Measurements from ENCODE around the gene SMARCAD1.

SMARCAD1 gene

GRCh38 chr4:94165256-94165655 lies 42.4 kb upstream of the SMARCAD1 start:
- no peak overlapping the region for H3K18ac ChIP-seq (ENCODE audit: low read length)
- H3K4me1 ChIP-seq (ENCODE audit: control insufficient read depth in 1 of 2, insufficient read depth in 2 of 2, low read length in 2 of 2) = no peaks in the 10 kb centered on the region
- no peak overlapping the region for H2BK5ac ChIP-seq (ENCODE audit: low read depth, low read length, poor library complexity)
- H4K91ac ChIP-seq (ENCODE audit: low read depth, low read length) = no peak overlapping the region
- H2BK120ac ChIP-seq (ENCODE audit: insufficient read depth, low read length, poor library complexity) = no peak overlapping the region
- no peaks in the 10 kb centered on the region for H3K36me3 ChIP-seq (ENCODE audit: control insufficient read depth in 1 of 2, insufficient read depth in 2 of 2, low read length in 2 of 2)
- no peaks in the 10 kb centered on the region for H3K79me1 ChIP-seq (ENCODE audit: low read length)
- H2AK5ac ChIP-seq (ENCODE audit: low read length) = no peak overlapping the region
- H3K4ac ChIP-seq (ENCODE audit: low read depth, low read length) = no peak overlapping the region
- no peak for DNase-seq
- H3K4me2 ChIP-seq (ENCODE audit: low read length) = no peak overlapping the region
- no peak overlapping the region for H2BK12ac ChIP-seq (ENCODE audit: low read length)
- no peak overlapping the region for H4K8ac ChIP-seq (ENCODE audit: low read depth, low read length)
- no peaks in the 10 kb centered on the region for H3K27me3 ChIP-seq (ENCODE audit: insufficient read depth, low read length)
- no peak overlapping the region for H4K12ac ChIP-seq (ENCODE audit: low read depth, low read length)
- no peak overlapping the region for H2AFZ ChIP-seq (ENCODE audit: insufficient read depth, low read length, poor library complexity)
- no peaks in the 10 kb centered on the region for H3K79me2 ChIP-seq (ENCODE audit: control insufficient read depth, insufficient read depth, low read length, poor library complexity)
- no peak overlapping the region for H3K14ac ChIP-seq (ENCODE audit: low read length)
- H3K9me3 ChIP-seq (ENCODE audit: insufficient read depth, low read depth, low read length) = no peaks in the 10 kb centered on the region
- WGBS (ENCODE audit: extremely low coverage, insufficient coverage, insufficient read length) = no CpG with 5 or more reads among the region's 3 CpGs
- H3K9ac ChIP-seq (ENCODE audit: low read length) = no peak overlapping the region
- no peak overlapping the region for H3K23ac ChIP-seq (ENCODE audit: low read length)
- no peak overlapping the region for H3K4me3 ChIP-seq (ENCODE audit: low read depth, low read length)
- no peak overlapping the region for H3K27ac ChIP-seq (ENCODE audit: low read depth, low read length)

GRCh38 chr4:94168321-94168720 lies 39.3 kb upstream of the SMARCAD1 start:
- Histone ChIP-seq H4K12ac (ENCODE audit: low read depth, low read length) (no peak overlapping the region), H3K4me1 (ENCODE audit: control insufficient read depth in 1 of 2, insufficient read depth in 2 of 2, low read length in 2 of 2) (no peaks in the 10 kb centered on the region), H3K23ac (ENCODE audit: low read length) (no peak overlapping the region), H3K79me1 (ENCODE audit: low read length) (no peaks in the 10 kb centered on the region), H3K18ac (ENCODE audit: low read length) (no peak overlapping the region), H3K27me3 (ENCODE audit: insufficient read depth, low read length) (no peaks in the 10 kb centered on the region), H3K36me3 (ENCODE audit: control insufficient read depth in 1 of 2, insufficient read depth in 2 of 2, low read length in 2 of 2) (no peaks in the 10 kb centered on the region), H2AFZ (ENCODE audit: insufficient read depth, low read length, poor library complexity) (no peak overlapping the region), H3K4me3 (ENCODE audit: low read depth, low read length) (no peak overlapping the region), H3K9me3 (ENCODE audit: insufficient read depth, low read depth, low read length) (no peaks in the 10 kb centered on the region), H3K79me2 (ENCODE audit: control insufficient read depth, insufficient read depth, low read length, poor library complexity) (no peaks in the 10 kb centered on the region), H4K8ac (ENCODE audit: low read depth, low read length) (no peak overlapping the region), H2AK5ac (ENCODE audit: low read length) (no peak overlapping the region), H3K14ac (ENCODE audit: low read length) (no peak overlapping the region), H3K9ac (ENCODE audit: low read length) (no peak overlapping the region), H2BK120ac (ENCODE audit: insufficient read depth, low read length, poor library complexity) (no peak overlapping the region), H2BK5ac (ENCODE audit: low read depth, low read length, poor library complexity) (no peak overlapping the region), H4K91ac (ENCODE audit: low read depth, low read length) (no peak overlapping the region), H3K4ac (ENCODE audit: low read depth, low read length) (no peak overlapping the region), H3K4me2 (ENCODE audit: low read length) (no peak overlapping the region), H3K27ac (ENCODE audit: low read depth, low read length) (no peak overlapping the region), H2BK12ac (ENCODE audit: low read length) (no peak overlapping the region)
- DNase-seq = no peak
- WGBS (ENCODE audit: extremely low coverage, insufficient coverage, insufficient read length) = no CpG with 5 or more reads among the region's 2 CpGs

- H4K91ac ChIP-seq (ENCODE audit: low read depth, low read length) = no peak overlapping the region
- WGBS (ENCODE audit: extremely low coverage, insufficient coverage, insufficient read length) = no CpG with 5 or more reads among the region's 37 CpGs
These were observed 37.8 kb upstream of the SMARCAD1 start for GRCh38 chr4:94169803-94170372.

GRCh38 chr4:94171616-94172015 lies 36.0 kb upstream of the SMARCAD1 start:
- Histone ChIP-seq H3K27ac (ENCODE audit: low read depth, low read length) (no peak overlapping the region), H3K27me3 (ENCODE audit: insufficient read depth, low read length) (no peaks in the 10 kb centered on the region), H3K4ac (ENCODE audit: low read depth, low read length) (no peak overlapping the region), H3K79me2 (ENCODE audit: control insufficient read depth, insufficient read depth, low read length, poor library complexity) (no peaks in the 10 kb centered on the region), H3K4me1 (ENCODE audit: control insufficient read depth in 1 of 2, insufficient read depth in 2 of 2, low read length in 2 of 2) (no peaks in the 10 kb centered on the region), H4K12ac (ENCODE audit: low read depth, low read length) (no peak overlapping the region), H3K18ac (ENCODE audit: low read length) (no peak overlapping the region), H2BK5ac (ENCODE audit: low read depth, low read length, poor library complexity) (no peak overlapping the region), H3K23ac (ENCODE audit: low read length) (no peak overlapping the region), H2AFZ (ENCODE audit: insufficient read depth, low read length, poor library complexity) (no peak overlapping the region), H3K79me1 (ENCODE audit: low read length) (no peaks in the 10 kb centered on the region), H4K91ac (ENCODE audit: low read depth, low read length) (no peak overlapping the region), H3K4me2 (ENCODE audit: low read length) (no peak overlapping the region), H3K9me3 (ENCODE audit: insufficient read depth, low read depth, low read length) (no peaks in the 10 kb centered on the region), H3K9ac (ENCODE audit: low read length) (no peak overlapping the region), H2BK120ac (ENCODE audit: insufficient read depth, low read length, poor library complexity) (no peak overlapping the region), H2AK5ac (ENCODE audit: low read length) (no peak overlapping the region), H3K4me3 (ENCODE audit: low read depth, low read length) (no peak overlapping the region), H4K8ac (ENCODE audit: low read depth, low read length) (no peak overlapping the region), H2BK12ac (ENCODE audit: low read length) (no peak overlapping the region), H3K36me3 (ENCODE audit: control insufficient read depth in 1 of 2, insufficient read depth in 2 of 2, low read length in 2 of 2) (no peaks in the 10 kb centered on the region), H3K14ac (ENCODE audit: low read length) (no peak overlapping the region)
- no CpG with 5 or more reads among the region's 4 CpGs for WGBS (ENCODE audit: extremely low coverage, insufficient coverage, insufficient read length)
- no peak for DNase-seq

More at GRCh38 chr4:94169803-94170372, 37.8 kb upstream of the SMARCAD1 start:
- no peak overlapping the region for H3K9ac ChIP-seq (ENCODE audit: low read length)
- H3K4me2 ChIP-seq (ENCODE audit: low read length) = no peak overlapping the region
- H3K23ac ChIP-seq (ENCODE audit: low read length) = no peak overlapping the region
- H3K9me3 ChIP-seq (ENCODE audit: insufficient read depth, low read depth, low read length) = no peaks in the 10 kb centered on the region
- no peaks in the 10 kb centered on the region for H3K36me3 ChIP-seq (ENCODE audit: control insufficient read depth in 1 of 2, insufficient read depth in 2 of 2, low read length in 2 of 2)
- H2AFZ ChIP-seq (ENCODE audit: insufficient read depth, low read length, poor library complexity) = no peak overlapping the region
- H4K8ac ChIP-seq (ENCODE audit: low read depth, low read length) = no peak overlapping the region
- no peak overlapping the region for H3K4me3 ChIP-seq (ENCODE audit: low read depth, low read length)
- no peak overlapping the region for H2BK5ac ChIP-seq (ENCODE audit: low read depth, low read length, poor library complexity)
- no peaks in the 10 kb centered on the region for H3K79me2 ChIP-seq (ENCODE audit: control insufficient read depth, insufficient read depth, low read length, poor library complexity)
- DNase-seq = no peak
- no peak overlapping the region for H3K14ac ChIP-seq (ENCODE audit: low read length)
- no peak overlapping the region for H3K18ac ChIP-seq (ENCODE audit: low read length)
- H3K27ac ChIP-seq (ENCODE audit: low read depth, low read length) = no peak overlapping the region
- H2BK12ac ChIP-seq (ENCODE audit: low read length) = no peak overlapping the region
- H3K79me1 ChIP-seq (ENCODE audit: low read length) = no peaks in the 10 kb centered on the region
- no peak overlapping the region for H4K12ac ChIP-seq (ENCODE audit: low read depth, low read length)
- no peaks in the 10 kb centered on the region for H3K27me3 ChIP-seq (ENCODE audit: insufficient read depth, low read length)
- no peaks in the 10 kb centered on the region for H3K4me1 ChIP-seq (ENCODE audit: control insufficient read depth in 1 of 2, insufficient read depth in 2 of 2, low read length in 2 of 2)
- H2AK5ac ChIP-seq (ENCODE audit: low read length) = no peak overlapping the region
- H3K4ac ChIP-seq (ENCODE audit: low read depth, low read length) = no peak overlapping the region
- no peak overlapping the region for H2BK120ac ChIP-seq (ENCODE audit: insufficient read depth, low read length, poor library complexity)

All from trophoblast cell (in vitro differentiated cells and primary cell).